GM21367 (cell line): Measurements from ENCODE around the gene ALS2CL.

Experiments
- ATAC-seq: cut with Tn5 transposase; IDR thresholded peaks from one replicate; pipeline ENCODE4 v1.9.1; 2021; ENCODE audit not compliant: unreplicated experiment

Gene ALS2CL

DNA sequence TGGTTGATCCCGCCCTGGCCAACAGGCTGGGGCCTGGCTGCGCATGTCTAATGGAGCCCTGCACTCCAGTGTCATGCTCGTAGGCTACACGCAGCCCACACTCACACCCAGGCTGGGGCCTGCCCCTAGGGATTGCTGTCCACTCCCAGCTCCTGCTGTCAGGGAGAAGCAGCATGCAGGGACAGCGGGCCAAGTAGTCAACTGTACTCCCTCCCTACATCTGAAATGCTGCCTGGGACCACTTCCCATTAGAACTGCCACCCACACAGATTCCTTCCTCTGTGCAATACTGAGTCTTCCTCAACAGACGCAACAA is 16.1 kb downstream of the ALS2CL start:
- ATAC-seq = no peak

DNA sequence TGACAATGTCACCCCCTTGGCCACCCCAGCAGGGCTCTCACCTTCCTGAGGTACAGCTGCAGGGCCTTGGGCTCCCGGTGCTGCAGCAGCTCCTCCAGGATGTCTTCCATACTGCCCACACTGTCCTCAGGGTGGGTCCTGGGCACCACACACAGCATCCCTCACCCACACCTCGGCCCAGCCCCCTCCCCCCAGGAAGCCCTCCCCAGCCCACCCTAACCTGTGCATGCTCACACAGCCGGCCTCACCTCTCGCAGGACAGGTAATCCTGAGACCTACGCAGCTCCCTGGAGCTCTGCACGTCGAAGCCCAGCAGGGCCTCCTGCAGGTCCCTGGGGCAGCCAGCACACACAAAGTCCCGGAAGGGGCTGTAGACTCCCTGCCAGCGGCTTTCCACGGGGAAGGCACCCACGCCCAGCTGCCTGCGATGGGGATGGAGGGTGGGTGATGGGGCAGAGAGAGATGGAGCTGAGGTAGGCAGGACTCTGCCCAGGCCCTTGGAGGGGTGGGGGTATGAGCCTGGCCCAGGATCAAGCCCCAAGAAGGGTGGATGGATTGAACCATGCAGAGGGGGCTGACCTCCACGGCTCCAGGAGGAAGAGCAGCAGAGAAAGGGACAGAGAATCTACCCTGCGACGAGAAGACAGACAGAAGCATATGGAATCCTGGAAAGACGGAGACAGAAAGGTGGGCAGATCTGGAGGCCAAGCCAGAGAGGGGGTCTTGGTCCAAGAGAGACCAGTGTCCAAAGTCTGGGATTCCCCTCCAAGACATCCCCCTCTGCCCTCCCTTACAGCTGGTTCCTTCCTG is 16.7 kb downstream of the ALS2CL start:
- no peak for ATAC-seq

DNA sequence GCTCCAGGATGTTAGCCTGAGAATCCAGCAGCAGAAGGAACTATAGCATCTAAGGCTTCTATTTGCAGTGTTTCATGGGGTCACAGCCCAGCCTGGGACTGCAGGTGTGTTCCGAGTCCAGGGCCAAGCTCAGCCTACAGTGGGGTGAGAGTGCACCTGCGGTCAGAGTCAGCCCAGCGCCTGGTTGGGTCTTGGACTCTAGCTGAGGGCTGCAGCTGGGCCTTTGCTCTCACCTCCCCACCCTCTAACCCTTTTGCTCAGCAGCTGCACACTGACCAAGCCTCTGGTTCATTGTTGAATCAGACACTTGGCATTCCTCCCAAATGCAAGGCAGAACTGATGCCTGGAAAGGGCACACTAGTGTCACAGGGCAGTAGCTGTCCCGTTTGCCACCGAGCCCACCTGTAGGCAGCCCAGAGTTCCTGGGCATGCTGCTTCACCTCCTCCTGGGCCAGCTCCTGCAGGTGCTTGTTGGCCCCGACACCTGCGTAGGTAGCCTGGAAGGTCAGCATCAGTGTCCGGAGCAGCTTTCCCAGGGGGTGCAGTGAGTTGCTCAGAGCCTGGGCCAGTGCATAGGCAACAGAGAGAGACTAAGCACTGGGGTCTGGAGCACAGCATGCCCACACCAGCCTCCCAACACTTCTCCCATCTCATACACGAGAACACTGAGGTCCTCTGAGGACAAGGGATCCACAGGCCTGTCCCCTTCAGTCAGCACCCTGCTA is 17.5 kb downstream of the ALS2CL start:
- no peak for ATAC-seq

DNA sequence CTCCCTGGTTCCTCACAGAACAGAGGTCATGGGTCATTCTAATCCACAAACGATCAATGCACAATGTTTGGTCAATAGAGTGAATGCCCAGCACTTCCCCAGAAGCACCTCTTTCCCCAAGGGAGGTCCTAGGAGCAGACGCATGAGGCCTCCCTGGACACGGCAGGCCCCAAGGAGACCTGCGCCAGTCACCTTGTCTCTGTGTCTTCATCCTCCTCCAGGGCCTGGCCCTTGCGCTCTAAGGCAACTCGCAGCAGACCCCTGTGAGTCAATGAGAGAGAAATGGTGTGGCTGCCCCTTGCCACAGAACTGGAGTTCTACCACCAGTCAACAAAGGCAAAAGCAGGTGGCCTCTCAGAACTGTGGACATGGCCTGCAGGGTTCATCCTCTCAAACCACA is 18.1 kb downstream of the ALS2CL start:
- no peak for ATAC-seq

DNA sequence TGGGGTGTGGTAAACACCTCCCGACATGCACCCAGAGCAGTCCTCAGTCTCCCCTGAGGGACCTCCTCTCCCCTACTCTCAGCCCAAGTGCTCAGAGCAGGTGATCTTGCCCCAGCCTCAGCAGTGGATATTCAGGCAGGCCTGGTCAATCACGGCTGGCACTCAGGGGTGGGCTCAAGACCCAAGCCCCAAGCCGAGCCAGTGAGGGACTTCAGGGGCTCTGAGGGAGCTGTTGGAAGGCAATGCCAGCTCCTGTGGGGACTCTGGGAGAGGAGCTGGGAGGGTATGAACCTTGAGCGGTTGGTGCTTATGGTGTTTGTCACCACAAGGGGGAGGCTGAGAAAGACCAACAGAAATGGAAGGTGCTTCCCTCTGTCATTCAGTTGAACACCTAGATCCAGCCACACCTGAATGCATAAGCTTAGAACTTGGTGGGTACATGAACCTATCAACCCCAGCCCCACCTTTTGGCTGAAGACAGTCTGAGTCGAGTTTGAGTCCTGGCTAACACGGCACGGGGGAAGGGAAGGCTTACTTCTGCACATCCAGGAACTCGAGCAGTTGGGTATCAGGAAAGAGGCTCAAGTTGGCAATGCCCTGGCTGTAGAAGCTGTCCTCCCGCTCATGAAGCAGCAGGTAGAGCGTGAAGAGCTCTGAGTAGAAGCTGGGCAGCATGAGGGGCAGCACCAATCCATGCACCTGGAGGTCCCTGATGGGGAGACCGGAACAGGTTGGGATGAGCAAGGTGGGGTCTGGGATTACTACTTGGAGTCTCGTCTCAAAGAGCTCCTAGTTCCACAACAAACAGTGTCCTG is 19.2 kb downstream of the ALS2CL start:
- no peak for ATAC-seq

DNA sequence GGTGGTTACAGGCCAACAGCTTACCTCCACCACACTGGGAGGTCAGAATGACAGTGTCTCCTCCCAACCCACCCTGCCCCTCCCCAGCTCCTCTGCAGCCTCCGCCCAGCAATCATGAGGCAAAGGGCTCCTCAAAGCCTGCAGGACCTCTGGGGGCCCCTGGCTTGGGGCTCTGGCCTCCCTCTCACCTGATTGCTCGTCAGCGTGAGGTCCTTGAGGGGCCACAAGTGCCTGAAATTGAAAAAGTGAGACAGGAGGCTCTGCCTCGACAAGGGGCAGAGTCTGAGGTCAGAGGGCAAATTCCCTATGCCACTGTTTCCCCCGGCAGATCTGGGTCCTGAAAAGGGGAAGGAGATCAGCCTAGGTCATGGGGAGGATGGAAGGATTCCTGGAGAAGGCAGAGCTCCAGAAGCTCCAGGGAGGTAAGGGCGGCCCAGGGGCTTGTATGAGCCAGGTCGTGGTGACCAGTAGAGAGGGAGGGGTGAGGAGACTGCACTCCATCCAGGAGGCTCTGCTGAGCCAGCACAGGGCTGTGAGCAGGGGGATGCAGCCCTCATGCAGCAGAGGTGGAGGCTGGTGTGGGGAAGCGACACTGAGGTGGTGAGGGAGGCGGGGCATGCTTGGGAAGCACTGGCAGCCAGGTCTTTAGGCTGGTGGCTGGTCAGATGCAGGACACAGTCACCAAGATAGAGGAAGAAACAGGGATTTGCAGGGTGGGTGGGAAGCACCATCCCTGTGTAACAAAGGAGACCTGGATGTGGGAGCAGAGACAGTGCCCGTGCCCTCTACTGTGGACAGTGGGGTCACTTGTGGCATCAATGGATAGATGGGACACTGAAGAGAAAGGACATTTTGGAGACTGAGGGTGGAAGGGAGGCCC is 20.1 kb downstream of the ALS2CL start:
- ATAC-seq = no peak

DNA sequence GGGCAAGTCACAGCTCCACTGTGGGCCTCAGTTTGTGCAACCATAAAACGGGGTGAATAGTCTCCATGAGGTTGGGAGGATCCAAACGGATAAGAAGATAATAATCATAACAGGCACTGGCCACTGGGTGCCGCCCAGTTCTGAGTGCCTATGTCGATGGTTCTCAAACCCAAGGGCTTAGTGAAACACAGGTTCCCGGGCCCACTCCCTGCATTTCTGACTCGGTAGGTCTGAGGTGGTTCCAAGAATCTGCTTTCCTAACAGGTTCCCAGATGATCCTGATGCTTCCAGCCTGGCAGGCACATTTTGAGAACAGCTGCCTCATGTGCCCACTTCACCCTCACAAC is 21.2 kb downstream of the ALS2CL start:
- no peak for ATAC-seq

DNA sequence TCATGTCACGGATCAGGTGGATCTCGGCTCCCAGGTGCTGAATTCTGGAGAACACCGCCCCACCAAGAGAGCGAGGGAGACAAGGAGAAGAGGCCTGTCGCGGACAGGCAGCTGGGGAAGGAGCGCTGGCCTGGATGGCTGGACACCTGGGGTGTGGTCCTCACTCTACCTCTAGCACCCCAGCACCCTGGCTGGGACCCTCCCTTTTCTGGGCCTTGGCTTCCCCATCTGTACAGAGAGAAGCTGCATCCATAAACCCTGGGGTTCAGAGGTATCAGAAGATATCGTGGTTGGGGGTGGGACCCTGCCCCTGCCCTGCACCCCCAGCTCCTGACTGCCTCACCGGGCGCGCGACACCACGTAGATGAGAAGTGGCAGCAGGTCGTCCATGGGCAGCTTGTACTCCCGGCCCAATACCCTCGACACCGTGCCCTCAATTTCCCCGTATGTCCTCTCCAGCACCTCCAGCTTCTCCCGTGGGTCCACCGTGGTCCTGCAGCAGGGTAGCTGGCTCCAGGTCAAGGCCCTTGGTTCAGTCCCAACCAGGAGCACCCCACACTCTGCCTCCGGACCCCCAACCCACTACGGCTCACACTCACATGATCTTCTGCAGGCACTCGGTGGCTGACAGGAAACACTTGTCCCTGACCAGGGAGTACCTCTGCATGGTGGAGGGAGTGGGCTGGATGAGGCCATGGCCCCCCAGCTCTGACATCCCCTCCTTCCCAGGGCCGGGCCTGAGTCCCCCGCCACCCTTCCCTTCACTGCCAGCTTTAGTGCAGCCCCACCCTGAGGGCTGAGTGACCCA is 21.7 kb downstream of the ALS2CL start:
- no peak for ATAC-seq

DNA sequence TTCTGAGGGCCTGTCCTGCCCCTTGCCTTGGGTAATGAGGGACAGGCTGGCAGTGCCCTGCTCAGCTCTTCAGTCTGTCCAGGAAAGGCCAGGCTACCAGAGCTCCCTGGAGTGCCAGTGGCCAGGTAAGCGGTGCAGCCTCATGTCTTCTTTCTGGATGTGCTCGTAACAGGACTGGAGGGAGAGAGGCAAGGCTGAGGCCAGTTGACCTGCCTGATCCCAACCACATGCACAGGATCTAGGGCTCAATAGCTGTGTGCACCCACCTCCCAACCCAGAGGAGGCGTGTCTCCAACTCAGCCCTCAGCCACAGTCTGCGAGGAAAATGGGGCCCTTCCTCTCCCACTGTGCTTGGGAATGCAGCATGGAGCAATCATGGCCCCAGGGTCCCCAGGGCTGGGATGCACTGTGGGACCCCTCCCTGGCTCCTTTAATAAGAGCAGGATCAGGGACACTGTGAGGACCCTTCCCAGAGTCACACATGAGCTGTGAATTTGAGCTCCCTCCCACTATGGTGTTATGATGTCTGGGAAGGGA is 22.5 kb downstream of the ALS2CL start:
- ATAC-seq = no peak

DNA sequence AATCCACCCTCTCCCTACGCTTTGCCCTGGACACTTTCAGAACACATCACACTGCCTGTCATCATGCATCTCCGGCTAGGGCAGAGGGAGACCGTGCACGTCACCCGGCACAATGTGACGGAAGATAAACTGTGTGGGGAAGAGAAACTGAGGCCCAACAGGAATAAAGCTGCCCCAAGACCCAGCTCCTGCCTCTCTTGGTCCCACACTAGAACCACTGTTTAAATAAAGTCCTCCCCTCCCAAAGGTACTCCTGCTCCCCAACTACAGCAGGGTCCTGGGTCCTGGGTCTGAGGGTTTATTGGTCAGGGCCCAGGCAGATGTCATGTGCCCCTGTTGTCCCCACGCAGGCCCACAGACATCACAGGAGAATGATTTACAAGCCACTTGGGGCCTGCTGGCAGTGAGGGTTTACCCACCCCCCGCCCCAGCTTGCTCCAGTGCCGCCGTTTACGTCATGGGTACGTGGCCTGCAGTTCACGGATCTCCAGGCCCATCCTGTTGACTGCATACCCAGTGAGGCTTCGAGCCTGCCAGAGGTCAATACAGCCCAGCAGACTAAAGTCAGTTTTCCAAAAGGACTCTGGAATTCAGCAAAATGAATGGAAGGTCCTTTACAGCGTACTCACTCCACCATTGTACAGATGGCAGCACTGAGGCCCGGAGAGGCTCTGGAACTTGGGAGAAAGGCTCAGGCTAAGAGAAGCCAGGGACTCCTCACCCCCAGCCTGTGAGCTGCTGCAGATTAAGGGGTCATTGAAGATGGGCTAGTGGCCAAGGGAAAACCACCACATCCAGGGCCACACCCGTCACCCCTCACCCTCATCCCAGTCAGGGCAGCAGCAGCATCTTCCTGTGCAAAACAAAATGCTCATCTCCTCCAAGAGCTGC is 23.2 kb downstream of the ALS2CL start:
- no peak for ATAC-seq

DNA sequence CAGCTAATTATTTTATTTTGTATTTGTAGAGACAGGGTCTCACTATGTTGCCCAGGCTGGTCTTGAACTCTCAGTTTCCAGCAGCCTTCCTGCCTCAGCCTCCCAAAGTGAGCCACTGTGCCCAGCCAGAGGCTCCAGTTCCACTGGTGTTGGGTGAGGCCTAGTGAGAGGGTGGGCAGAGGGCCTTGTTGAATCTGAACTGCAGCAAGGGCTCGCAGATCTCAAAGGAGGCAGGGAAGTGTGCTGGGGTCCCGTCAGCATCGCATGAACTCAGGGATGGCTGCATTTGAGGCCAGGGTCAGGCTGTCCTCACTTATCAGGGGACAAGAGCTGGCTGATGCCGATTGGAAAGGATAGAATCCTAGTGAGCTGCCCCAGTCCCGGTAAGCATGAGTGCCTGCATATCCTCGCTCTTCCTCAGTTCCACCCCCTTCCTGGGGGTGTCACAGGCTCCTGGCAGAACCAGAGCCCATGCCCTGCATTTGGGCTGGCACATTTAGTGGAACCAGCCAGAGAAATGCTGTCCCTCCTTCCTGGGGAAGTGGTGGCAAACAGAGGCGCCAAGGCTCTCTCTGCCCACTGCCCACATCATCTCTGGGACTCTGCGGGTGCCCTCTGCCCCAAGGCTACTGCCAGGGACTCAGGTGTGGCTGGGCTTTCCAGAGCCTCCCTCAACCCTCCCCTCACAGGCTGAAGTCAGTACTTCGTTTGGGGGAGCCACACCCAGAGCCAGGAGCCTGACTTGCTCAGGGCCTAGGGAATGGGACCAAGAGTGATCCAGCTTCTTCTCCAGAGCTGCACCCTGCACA is 24.1 kb downstream of the ALS2CL start:
- ATAC-seq = no peak

DNA sequence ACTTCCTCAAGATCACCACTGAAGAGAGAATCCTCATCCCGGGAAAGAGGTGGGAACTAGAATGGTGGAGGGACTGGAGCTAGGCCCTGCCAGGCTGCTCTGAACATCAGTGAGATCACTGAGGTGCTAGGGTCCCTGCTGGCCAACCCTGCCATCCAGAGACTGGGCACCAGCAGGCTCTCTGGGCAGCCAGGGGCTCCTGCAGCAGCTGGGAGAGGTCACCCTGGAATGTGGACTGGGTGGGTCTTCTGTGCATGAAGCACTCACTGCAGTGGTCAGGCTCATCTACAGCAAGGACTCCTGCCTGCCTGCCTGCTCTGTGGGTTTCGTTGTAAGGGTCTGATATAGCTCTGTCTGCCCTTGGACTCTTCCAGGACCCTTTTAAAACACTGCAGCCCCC is 24.9 kb downstream of the ALS2CL start:
- no peak for ATAC-seq

DNA sequence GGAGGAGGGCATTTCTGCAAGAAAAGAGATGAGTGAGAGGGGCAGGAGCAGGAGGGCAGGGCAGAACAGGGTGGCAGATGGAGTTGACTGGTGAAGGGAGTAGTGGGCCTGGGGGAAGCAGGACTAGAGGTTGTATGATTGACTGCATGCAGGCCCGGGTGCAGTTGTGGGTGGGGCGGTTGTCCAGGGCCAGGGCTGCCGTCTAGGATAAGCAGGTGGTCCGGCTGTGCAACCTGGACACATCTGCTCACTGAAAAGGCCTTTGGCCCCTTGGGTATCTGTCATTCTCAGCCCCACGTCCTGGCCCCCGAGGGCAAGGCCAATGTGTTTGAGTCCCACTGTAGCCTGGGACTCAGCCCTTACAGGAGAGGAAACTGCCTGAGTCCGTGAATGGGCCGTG is 25.4 kb downstream of the ALS2CL start:
- no peak for ATAC-seq

DNA sequence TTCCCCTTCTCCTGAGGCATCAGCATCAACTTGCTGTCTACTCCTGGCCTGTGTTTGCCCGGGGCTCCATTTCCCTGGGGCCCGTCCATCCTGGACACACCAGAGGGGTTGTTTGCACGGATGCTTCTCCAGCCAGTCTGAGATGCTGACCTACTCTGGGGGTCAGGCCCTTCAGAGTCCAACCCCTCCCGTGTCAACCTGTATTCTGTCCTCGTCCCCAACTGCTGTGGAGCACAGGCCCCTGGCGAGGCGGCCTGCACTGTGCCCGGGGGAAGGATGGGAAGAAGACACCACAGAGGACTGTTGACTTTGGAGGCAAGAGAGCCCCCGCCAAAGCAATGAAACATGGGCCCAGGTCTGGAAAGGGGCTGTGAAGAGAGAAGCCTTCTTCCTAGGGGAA is 25.8 kb downstream of the ALS2CL start:
- no peak for ATAC-seq

DNA sequence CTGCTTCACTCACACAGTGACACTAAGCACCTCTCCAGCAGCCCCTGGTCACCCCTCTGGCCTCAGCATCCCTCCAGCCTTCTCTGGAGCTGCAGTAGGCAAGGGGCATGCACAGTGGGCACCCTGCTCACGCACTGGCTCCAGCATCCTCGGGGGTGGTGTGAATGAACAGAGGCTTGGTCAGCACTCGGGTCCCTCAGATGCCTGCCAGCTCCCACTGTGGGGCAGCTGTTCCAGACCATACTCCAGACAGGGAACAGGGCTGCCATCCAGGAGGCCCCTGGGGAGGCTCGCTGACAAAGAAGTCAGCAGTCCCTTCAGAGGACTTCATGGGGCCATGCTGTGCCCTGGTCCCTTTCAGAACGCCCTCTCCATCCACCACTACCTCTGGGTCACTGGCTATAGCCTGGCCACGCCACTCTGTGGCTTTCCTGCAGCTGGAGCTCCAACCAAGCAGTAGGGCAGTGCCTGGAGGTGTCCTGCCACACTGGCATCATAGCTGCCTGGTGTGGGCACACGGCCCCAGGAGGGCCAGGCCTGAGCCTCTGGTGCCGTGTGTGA is 26.3 kb downstream of the ALS2CL start:
- ATAC-seq = no peak

DNA sequence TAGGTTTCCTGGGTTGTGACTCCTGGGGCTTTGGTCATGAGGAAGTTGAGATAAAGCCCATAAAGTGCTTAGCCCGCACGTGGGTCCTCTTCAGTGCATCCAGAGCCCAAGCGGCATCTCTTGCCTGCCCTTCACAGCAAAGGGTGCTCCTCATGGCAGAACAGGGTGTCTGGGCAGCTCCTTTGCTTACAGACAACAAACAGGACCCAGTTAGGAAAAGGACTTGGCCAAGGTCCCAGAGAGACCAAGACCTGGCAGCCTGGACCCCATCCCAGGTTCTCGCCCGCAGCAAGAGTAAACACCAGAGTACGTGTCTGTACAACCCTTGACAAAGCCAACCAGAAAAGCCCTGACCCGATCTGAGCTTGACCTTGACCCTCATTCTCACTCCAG is 27.0 kb downstream of the ALS2CL start:
- ATAC-seq = no peak

DNA sequence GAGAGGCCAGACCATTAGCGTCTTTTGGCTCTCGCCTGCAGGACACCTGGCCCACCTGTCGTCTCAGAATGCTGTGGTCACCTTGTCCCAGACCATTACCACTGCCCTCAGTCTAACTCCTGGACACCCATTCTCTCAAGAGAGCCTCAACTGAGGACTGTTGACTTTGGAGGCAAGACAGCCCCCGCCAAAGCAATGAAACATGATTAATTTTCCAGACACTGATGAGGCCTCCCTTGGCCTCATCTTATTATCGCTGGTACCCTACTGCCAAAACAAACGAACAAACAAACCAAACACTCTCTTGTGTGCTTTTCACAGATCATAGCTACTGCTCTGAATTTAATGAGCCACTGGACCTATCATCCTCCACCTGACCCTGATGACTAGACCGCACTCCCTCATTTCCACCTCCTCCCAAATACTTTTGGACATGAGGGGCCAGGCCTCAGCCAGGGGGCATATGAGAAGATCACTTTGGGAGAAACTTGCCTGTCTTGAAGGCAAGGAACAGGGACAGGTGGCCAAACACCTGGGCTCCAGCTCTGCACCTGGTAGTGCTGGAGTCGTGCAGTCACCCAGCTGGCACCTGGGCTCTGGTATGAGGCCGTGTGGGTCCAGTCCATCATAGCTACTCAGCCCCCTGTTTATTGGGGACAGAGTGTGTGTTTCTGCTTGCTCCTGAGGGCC is 27.6 kb downstream of the ALS2CL start:
- no peak for ATAC-seq
